ENCODE measurements around the gene SLC22A4.

Gene SLC22A4

GRCh38 chr5:132387640-132388117 is 93.5 kb downstream of the SLC22A4 start:
- no peaks in the 10 kb centered on the region for H3K27me3 ChIP-seq (ENCODE audit: control insufficient read depth in 1 of 2, insufficient read depth in 1 of 2, low read length in 2 of 2)
- peaks cover 0 to 30% of the 10 kb centered on the region in 2 experiments for H3K36me3 ChIP-seq (ENCODE audit: control insufficient read depth in 1 of 2, insufficient read depth in 2 of 2, low read depth in 1 of 2, low read length in 2 of 2)
- H3K4ac ChIP-seq (ENCODE audit: low read depth in 1 of 2, low read length in 2 of 2): peak overlapping the region; percentile 19 to 29
- peak overlapping the region; percentile 99 for H3K27ac ChIP-seq (ENCODE audit: low read length, poor library complexity, severe bottlenecking)
- peaks cover 5% of the 10 kb centered on the region for H3K79me1 ChIP-seq (replicated peaks; ENCODE audit: low read length, poor library complexity, severe bottlenecking)
- peak overlapping the region; percentile 71 for H4K91ac ChIP-seq (ENCODE audit: low read length)
- H3K4me1 ChIP-seq (ENCODE audit: control insufficient read depth, insufficient read depth, low read depth, low read length): peaks cover 34% of the 10 kb centered on the region
- DNase-seq: peak; percentile 99
- peak overlapping the region; percentile 53 for H4K8ac ChIP-seq (ENCODE audit: low read length)
- no peak overlapping the region for H2BK15ac ChIP-seq (ENCODE audit: low read depth, poor library complexity, severe bottlenecking)
- H3K4me2 ChIP-seq (ENCODE audit: low read length, poor library complexity, severe bottlenecking): no peak overlapping the region
- no peak overlapping the region for H2AFZ ChIP-seq (ENCODE audit: low read depth, low read length)
- H3K4me3 ChIP-seq (ENCODE audit: insufficient read depth in 1 of 2, low read depth in 1 of 2, low read length in 2 of 2): peak overlapping the region in 1 of 2 experiments; percentile 44
- peak overlapping the region; percentile 73 for H3K9ac ChIP-seq (ENCODE audit: low read length)
- H3K18ac ChIP-seq (ENCODE audit: low read depth in 1 of 2, low read length in 2 of 2): peak overlapping the region; percentile 60 to 98
- peak overlapping the region; percentile 31 to 69 for H2BK12ac ChIP-seq (ENCODE audit: low read length in 2 of 2)
- H3K14ac ChIP-seq (ENCODE audit: low read length in 2 of 2): no peak overlapping the region
- H3K23ac ChIP-seq (ENCODE audit: low read length in 2 of 2): no peak overlapping the region
- H2BK5ac ChIP-seq (ENCODE audit: low read depth, low read length, poor library complexity, severe bottlenecking): peak overlapping the region; percentile 91
- H2BK120ac ChIP-seq (ENCODE audit: low read depth, low read length): peak overlapping the region; percentile 51
- H3K9me3 ChIP-seq (ENCODE audit: control insufficient read depth, low read length): no peaks in the 10 kb centered on the region
- WGBS: 1% methylated on average over 3 of the region's 4 CpGs
- H2AK5ac ChIP-seq (ENCODE audit: low read length, severe bottlenecking): peak overlapping the region; percentile 92

GRCh38 chr5:132388244-132389050 is 94.3 kb downstream of the SLC22A4 start:
- Histone ChIP-seq H3K79me1 (replicated peaks; ENCODE audit: low read length, poor library complexity, severe bottlenecking) (peaks cover 8% of the 10 kb centered on the region), H3K27ac (ENCODE audit: low read length, poor library complexity, severe bottlenecking) (peak overlapping the region; percentile 99), H4K91ac (ENCODE audit: low read length) (peak overlapping the region; percentile 91), H3K14ac (ENCODE audit: low read length in 2 of 2) (no peak overlapping the region), H4K8ac (ENCODE audit: low read length) (peak overlapping the region; percentile 92), H3K4me3 (ENCODE audit: insufficient read depth in 1 of 2, low read depth in 1 of 2, low read length in 2 of 2) (peak overlapping the region in 1 of 2 experiments; percentile 44), H3K9me3 (ENCODE audit: control insufficient read depth, low read length) (no peaks in the 10 kb centered on the region), H3K27me3 (ENCODE audit: control insufficient read depth in 1 of 2, insufficient read depth in 1 of 2, low read length in 2 of 2) (no peaks in the 10 kb centered on the region), H3K4ac (ENCODE audit: low read depth in 1 of 2, low read length in 2 of 2) (peak overlapping the region; percentile 62 to 64), H2BK120ac (ENCODE audit: low read depth, low read length) (peak overlapping the region; percentile 59), H2AK5ac (ENCODE audit: low read length, severe bottlenecking) (peak overlapping the region; percentile 100), H3K9ac (ENCODE audit: low read length) (peak overlapping the region; percentile 73), H3K23ac (ENCODE audit: low read length in 2 of 2) (no peak overlapping the region), H2AFZ (ENCODE audit: low read depth, low read length) (no peak overlapping the region), H3K4me2 (ENCODE audit: low read length, poor library complexity, severe bottlenecking) (no peak overlapping the region), H2BK12ac (ENCODE audit: low read length in 2 of 2) (peak overlapping the region; percentile 69 to 95), H3K18ac (ENCODE audit: low read depth in 1 of 2, low read length in 2 of 2) (peak overlapping the region; percentile 50 to 55), H2BK5ac (ENCODE audit: low read depth, low read length, poor library complexity, severe bottlenecking) (peak overlapping the region; percentile 93), H2BK15ac (ENCODE audit: low read depth, poor library complexity, severe bottlenecking) (peak overlapping the region; percentile 41), H3K36me3 (ENCODE audit: control insufficient read depth in 1 of 2, insufficient read depth in 2 of 2, low read depth in 1 of 2, low read length in 2 of 2) (peaks cover 5 to 34% of the 10 kb centered on the region in 2 experiments), H3K4me1 (ENCODE audit: control insufficient read depth, insufficient read depth, low read depth, low read length) (peaks cover 34% of the 10 kb centered on the region)
- 50% methylated on average over 8 of the region's 8 CpGs for WGBS
- DNase-seq: peak; percentile 84

DNA sequence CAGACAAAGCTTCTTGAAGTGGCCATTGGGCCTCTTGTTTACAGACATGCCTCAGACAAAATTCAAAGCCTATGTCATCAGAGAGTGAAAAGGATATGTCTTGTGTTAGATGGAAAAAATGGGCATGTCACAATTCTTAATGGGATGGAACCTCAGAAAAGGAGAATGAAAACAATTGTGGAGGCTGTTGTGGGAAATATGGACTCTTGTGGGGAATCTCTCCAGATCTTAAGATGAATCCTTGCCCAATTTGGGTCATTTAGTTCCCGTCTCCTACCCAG is 94.8 kb downstream of the SLC22A4 start:
- peak; percentile 82 for DNase-seq
- peak overlapping the region; percentile 97 for H2BK120ac ChIP-seq (ENCODE audit: low read depth, low read length)
- H3K18ac ChIP-seq (ENCODE audit: low read depth in 1 of 2, low read length in 2 of 2): peak overlapping the region; percentile 55 to 75
- peak overlapping the region; percentile 91 for H4K91ac ChIP-seq (ENCODE audit: low read length)
- H4K8ac ChIP-seq (ENCODE audit: low read length): peak overlapping the region; percentile 29
- H2BK5ac ChIP-seq (ENCODE audit: low read depth, low read length, poor library complexity, severe bottlenecking): peak overlapping the region; percentile 93
- no peaks in the 10 kb centered on the region for H3K27me3 ChIP-seq (ENCODE audit: control insufficient read depth in 1 of 2, insufficient read depth in 1 of 2, low read length in 2 of 2)
- peak overlapping the region; percentile 85 for H2BK15ac ChIP-seq (ENCODE audit: low read depth, poor library complexity, severe bottlenecking)
- H3K9me3 ChIP-seq (ENCODE audit: control insufficient read depth, low read length): no peaks in the 10 kb centered on the region
- peak overlapping the region; percentile 73 to 95 for H2BK12ac ChIP-seq (ENCODE audit: low read length in 2 of 2)
- 100% methylated on average over 1 of the region's 1 CpG for WGBS
- H3K14ac ChIP-seq (ENCODE audit: low read length in 2 of 2): peak overlapping the region in 1 of 2 experiments; percentile 9
- H3K79me1 ChIP-seq (replicated peaks; ENCODE audit: low read length, poor library complexity, severe bottlenecking): peaks cover 9% of the 10 kb centered on the region
- H3K23ac ChIP-seq (ENCODE audit: low read length in 2 of 2): no peak overlapping the region
- H2AFZ ChIP-seq (ENCODE audit: low read depth, low read length): no peak overlapping the region
- H3K4me1 ChIP-seq (ENCODE audit: control insufficient read depth, insufficient read depth, low read depth, low read length): peaks cover 34% of the 10 kb centered on the region
- no peak overlapping the region for H3K4me2 ChIP-seq (ENCODE audit: low read length, poor library complexity, severe bottlenecking)
- H3K9ac ChIP-seq (ENCODE audit: low read length): peak overlapping the region; percentile 73
- H3K36me3 ChIP-seq (ENCODE audit: control insufficient read depth in 1 of 2, insufficient read depth in 2 of 2, low read depth in 1 of 2, low read length in 2 of 2): peaks cover 10 to 36% of the 10 kb centered on the region in 2 experiments
- H2AK5ac ChIP-seq (ENCODE audit: low read length, severe bottlenecking): peak overlapping the region; percentile 100
- peak overlapping the region; percentile 62 to 64 for H3K4ac ChIP-seq (ENCODE audit: low read depth in 1 of 2, low read length in 2 of 2)
- H3K27ac ChIP-seq (ENCODE audit: low read length, poor library complexity, severe bottlenecking): peak overlapping the region; percentile 99
- no peak overlapping the region for H3K4me3 ChIP-seq (ENCODE audit: insufficient read depth in 1 of 2, low read depth in 1 of 2, low read length in 2 of 2)

DNA sequence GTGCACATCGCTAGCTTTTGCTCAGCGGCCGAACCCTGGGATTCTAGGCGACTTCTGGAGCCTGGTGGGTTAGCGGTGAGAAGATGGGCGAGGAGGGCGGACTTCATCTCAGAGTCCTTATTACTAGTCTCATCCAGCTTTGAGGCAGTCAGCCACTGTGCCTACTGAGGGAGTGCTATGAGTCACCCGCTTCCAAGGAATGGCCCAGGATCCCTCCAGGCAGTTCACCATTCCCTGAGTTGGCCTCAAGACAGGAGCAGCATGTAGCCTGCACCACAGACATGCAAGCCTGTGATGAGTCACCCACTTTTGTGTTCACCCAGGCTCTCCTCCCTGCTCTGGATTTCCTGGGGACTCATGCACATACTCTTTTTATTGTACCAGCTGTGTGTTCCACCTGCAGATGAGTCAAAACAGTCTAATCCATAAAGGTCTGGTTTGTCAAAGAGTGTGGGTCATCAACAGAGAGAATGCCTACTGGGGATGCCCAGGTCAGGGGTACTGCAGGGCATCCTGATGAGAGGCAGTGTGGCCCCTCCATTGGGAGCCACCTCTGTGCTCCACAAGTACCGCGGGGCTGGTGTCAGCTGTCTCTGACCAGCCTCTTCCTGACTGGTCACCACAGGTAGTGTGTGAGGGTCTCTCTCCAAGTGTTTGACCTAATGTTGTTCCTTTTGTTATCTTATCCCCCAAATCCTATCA is 95.5 kb downstream of the SLC22A4 start:
- Histone ChIP-seq H3K4me3 (ENCODE audit: insufficient read depth in 1 of 2, low read depth in 1 of 2, low read length in 2 of 2) (peak overlapping the region in 1 of 2 experiments; percentile 31), H2BK120ac (ENCODE audit: low read depth, low read length) (peak overlapping the region; percentile 97), H3K18ac (ENCODE audit: low read depth in 1 of 2, low read length in 2 of 2) (peak overlapping the region; percentile 55 to 75), H3K4me2 (ENCODE audit: low read length, poor library complexity, severe bottlenecking) (peak overlapping the region; percentile 16), H3K14ac (ENCODE audit: low read length in 2 of 2) (peak overlapping the region in 1 of 2 experiments; percentile 4), H3K36me3 (ENCODE audit: control insufficient read depth in 1 of 2, insufficient read depth in 2 of 2, low read depth in 1 of 2, low read length in 2 of 2) (peaks cover 14 to 28% of the 10 kb centered on the region in 2 experiments), H3K79me1 (replicated peaks; ENCODE audit: low read length, poor library complexity, severe bottlenecking) (peaks cover 9% of the 10 kb centered on the region), H2BK12ac (ENCODE audit: low read length in 2 of 2) (peak overlapping the region; percentile 90 to 95), H3K27ac (ENCODE audit: low read length, poor library complexity, severe bottlenecking) (peak overlapping the region; percentile 99), H2AFZ (ENCODE audit: low read depth, low read length) (no peak overlapping the region), H4K8ac (ENCODE audit: low read length) (peak overlapping the region; percentile 29), H2AK5ac (ENCODE audit: low read length, severe bottlenecking) (peak overlapping the region; percentile 100), H2BK5ac (ENCODE audit: low read depth, low read length, poor library complexity, severe bottlenecking) (peak overlapping the region; percentile 93), H3K27me3 (ENCODE audit: control insufficient read depth in 1 of 2, insufficient read depth in 1 of 2, low read length in 2 of 2) (no peaks in the 10 kb centered on the region), H3K23ac (ENCODE audit: low read length in 2 of 2) (no peak overlapping the region), H3K9me3 (ENCODE audit: control insufficient read depth, low read length) (no peaks in the 10 kb centered on the region), H3K4me1 (ENCODE audit: control insufficient read depth, insufficient read depth, low read depth, low read length) (peaks cover 37% of the 10 kb centered on the region), H2BK15ac (ENCODE audit: low read depth, poor library complexity, severe bottlenecking) (peak overlapping the region; percentile 85), H3K9ac (ENCODE audit: low read length) (peak overlapping the region; percentile 73), H4K91ac (ENCODE audit: low read length) (peak overlapping the region; percentile 89), H3K4ac (ENCODE audit: low read depth in 1 of 2, low read length in 2 of 2) (peak overlapping the region; percentile 49 to 64)
- peak; percentile 100 for DNase-seq
- 37% methylated on average over 8 of the region's 10 CpGs for WGBS
